Activated T-cell treated with anti-CD3 and anti-CD28 coated beads, Interleukin-2, amount 50 U/mL, for 48 hours (primary cell): ENCODE measurements around the gene RARG.

ENCODE experiments used
- DNase-seq, 2 experiments: peaks; one replicate each; pipeline ENCODE4 v3.0.0-alpha.2; 2020

RARG gene

DNA sequence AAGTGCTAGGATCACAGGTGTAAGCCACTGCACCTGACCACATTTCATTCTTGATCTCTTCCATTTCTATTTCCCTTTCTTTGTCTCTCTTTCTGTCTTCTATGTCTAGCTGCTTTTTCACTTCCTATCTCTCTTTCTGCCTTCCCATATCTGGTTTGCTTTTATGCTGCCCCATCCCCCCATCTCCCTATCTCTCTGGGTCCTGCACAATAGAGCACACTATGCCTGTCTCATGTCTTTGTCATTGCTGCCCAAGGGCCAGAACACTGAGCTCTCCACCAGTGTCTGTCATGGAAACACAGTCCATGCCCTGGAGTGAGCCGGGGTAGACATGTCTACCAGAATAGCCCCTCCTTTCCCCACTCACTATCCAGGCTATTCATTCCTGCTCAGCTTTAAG, 12.3 kb upstream of the RARG start:
- DNase-seq = no peak

DNA sequence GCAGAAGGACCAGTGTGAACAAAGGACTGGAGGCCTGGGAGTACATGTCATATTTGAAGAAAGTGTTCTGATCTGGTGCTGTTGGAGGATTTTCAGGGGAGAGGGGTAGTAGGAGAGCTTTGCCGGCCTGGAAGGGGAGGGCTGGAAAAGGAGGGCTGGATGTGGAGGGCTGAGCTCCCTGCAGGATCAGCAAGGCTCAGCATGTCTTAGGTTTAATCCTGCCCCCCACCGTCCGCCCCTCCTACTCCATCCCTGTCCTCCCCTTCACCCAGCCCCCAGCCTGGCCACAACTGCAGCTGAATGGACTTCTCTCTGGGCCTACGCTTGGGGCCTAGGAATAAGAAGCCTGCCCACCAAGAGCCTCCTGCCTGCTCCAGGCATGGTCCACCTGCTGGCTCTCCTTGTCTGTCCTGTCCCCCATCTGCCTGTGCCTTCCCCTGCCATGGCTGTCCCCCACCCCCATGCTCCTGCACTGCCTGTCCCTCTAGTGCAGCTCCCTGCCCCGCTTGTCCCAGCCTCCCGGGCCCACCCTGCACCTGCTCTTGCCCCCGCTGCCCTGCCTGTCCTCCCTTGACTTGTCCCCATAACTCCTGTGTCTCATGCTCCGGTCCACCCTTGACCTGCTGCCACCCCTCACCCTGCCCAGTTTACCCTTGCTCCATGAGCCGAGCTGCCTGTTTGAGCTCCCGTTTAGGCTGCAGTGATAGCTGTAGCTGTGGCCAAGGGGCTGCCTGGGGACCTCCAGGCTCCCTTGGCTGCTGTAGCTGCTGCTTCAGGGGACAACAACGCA, 9.8 kb upstream of the RARG start:
- DNase-seq = no peak

DNA sequence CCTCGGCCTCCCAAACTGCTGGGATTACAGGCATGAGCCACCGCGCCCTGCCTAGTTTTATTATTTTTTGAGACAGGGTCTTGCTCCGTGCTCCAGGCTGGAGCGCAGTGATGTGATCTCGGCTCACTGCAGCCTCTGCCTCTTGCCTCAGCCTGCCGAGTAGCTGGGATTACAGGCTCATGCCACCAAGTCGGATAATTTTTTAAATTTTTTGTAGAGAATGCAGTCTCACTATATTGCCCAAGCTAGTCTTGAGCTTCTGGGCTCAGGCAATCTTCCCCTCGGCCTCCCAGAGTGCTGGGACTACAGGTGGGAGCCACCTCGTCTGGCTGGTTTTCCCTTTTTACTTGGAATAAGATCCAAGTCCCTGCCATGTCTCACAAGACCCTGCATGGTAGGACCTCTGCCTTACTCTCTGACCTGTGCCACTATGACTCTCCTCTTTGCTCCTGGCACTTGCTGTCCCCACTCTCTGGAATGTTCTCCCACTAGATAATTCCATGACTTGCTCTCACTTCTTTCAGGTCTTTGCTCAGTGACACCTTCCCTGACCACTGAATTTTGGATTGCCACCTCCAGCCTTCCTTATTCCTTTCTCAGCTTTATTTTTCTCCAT, 7.7 kb upstream of the RARG start:
- no peak for DNase-seq

DNA sequence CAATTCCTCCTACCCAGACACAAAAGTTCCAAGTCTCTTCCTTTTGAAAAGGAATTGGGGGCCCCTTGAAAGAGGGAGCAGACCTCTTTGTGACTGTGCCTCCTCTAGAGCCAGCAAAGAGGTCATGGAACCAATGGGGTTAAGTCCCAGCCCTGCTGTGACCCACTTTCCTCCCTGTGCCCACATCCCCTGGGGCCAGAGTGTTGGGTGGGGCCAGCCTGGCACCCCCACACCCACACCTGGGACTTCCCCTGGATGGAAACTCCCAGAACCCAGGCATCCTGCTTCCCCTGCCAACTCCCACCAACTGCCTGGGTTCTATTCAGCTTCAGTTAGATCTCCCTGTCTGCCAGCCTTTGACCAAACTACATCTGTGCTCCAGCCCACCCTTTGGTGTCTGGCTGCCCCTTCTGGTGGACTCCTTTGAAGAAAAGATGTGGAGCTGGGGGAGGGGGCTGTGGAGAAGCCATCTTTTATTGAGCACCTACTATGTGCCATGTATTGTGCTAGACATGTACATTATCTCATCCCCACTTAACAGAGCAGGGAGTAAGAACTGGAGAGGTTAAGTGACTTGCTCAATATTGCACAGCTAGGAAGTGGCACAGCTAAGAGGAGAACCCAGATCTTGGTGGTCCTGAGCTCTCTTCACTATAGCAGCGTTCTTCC, 4.6 kb upstream of the RARG start:
- peak; percentile 51 to 60 for DNase-seq

DNA sequence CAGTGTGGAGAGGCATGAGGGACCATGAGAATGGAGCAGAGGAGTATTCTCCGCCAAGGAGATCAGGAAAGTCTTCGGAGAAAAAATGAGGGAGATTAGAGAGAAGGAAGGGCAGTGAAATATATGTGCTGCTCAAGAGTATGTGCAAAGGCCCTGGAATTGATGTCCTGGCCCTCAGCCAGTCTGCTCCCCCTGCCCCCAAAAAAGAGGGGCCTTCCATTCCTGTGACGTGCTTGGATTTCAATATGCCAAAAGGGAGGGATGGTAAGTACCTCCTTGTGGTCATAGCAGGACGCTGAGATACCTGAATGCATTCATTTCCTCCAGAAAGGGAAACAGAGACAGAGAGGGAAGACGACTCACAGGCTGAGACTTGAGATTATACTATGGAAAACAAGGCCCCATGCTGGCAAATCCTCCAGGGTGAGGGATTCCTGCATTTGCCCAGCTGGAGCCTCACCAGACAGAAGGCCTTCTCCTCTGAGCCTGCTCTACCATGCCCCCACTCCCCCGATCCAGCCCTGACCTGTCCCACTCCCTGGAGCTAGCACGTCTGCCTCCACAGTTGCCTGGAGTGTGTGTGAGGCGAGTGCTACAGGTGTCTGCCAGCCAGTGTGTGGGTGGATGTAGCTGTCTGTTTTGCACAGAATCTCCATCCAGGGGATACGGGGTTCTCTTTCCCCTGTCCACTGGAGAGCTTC, 3.9 kb upstream of the RARG start:
- peak; percentile 48 to 63 for DNase-seq

DNA sequence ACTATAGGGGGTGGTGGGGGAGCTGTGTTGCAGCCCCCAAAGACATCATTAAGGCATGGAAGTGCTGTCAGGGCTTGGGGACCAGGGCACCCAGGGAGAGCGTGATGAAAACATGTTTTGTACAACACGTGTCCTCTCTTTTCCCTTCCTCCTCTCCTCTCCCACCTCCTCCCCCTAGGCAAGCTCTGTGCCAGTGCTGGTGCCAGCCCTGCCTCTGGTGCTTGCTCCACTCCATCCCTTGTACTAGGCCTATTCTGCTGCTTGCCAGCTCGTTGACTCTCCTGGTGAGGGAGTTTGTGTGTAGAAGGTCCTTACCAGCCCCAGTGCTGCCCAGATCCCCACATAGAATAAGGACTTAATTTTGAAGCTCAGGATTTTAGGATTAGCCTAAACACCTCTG, 3.2 kb upstream of the RARG start:
- DNase-seq = peak in 1 of 2 experiments; percentile 15

DNA sequence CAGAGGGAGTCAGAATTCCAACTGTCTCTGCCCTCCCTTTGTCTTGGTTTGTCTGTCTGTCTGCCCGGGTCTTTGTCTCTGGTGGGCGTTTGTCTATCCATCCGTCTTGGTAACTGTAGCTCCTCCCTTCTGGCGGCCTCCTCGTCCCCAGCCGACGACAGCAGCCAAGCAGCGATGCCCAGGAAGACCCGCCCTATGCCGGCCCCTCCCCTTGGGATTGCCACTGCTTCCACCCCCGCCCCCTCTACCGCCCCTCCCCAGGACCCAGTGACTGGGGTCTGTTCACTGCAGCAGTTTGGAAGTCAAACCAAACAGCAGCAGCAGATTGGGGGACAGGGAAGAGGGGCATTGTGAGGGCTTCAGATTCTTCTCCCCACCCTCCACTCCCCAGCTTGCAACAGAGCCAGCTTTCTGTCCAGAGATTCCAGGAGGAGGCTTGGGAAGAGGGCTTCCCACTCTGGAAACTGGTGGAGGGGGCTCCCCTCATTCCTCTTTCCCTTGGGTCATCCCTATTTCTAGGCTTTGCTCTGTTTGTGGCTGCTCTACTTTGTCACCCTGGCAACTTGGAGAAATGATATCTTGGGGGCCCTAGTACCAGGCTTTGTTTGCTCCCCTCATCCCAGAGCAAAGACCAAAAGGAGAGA, 2.4 kb upstream of the RARG start:
- no peak for DNase-seq

DNA sequence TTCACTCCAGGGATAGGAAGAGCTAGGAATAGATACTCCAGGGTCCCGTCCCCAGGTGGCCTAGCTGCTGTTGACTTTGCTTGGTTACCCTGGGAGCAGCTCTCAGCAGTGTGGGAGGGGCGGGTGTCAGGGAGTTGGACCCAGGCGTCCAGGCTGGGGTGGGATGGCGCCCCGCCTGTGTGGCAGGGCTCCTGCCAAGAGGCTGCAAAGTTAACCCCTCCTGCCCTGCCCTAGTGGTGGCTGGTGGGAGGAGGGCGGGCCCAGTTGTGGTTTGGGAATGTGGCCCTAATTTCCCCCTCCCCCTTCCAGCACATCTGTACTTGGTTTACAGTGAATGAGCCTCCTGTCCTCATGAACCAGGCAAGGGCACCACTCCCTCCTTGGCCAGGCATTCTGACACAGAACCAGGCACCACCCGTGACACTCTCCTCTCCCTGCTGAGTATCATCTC, 1.7 kb upstream of the RARG start:
- no peak for DNase-seq

DNA sequence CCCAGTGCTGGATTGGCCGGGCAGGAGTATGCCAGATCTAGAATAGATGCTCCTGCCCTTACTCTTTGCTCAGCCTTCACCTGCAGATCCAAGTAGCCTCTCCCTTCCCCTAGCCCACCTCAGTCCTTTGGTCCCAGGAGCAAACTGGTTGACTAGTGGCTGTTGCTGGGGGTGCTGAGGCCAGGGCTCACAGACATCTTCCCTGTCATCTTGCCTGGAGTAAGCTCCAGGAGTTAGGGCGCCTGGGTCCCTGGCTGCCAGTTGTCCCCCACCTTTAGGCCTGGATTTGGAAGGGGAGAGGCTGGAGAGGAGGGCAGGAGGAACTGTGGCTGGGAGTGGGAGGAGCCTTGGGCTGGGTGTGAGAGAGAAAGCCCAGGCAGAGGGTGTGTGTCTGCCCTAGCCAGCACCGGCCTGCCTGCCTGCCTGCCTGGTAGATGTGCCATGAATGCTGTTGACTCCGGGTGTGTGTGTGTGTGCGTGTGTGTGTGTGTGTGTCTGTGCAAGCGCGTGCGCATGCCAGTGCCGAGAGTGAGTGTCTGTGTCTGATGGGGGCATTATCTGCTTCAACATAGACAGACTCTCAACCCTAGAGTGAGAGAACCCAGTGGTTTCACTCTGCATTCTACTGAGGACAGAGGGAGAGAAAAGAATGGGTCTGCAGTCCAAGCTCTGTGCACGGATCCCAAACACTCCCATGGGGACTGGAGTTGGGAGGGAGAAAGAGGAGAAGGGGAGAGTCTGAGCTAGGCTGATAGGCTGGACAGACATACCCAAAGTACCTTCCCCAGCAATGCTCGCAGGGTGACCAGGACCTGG, 845 bp upstream of the RARG start:
- peak; percentile 57 to 65 for DNase-seq

DNA sequence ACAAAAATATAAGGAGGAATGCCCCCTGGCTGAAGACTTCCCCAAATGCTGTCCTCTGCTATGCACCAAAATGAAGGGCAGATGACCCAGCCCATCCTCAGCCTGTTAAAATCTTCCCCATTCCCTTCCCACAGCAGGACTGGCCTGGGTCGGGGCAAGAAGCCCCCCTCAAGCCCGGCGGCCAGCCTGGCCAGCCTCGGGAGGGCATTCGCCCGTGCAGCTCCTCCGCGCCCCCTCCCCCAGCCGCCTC, 413 bp downstream of the RARG start:
- no peak for DNase-seq

DNA sequence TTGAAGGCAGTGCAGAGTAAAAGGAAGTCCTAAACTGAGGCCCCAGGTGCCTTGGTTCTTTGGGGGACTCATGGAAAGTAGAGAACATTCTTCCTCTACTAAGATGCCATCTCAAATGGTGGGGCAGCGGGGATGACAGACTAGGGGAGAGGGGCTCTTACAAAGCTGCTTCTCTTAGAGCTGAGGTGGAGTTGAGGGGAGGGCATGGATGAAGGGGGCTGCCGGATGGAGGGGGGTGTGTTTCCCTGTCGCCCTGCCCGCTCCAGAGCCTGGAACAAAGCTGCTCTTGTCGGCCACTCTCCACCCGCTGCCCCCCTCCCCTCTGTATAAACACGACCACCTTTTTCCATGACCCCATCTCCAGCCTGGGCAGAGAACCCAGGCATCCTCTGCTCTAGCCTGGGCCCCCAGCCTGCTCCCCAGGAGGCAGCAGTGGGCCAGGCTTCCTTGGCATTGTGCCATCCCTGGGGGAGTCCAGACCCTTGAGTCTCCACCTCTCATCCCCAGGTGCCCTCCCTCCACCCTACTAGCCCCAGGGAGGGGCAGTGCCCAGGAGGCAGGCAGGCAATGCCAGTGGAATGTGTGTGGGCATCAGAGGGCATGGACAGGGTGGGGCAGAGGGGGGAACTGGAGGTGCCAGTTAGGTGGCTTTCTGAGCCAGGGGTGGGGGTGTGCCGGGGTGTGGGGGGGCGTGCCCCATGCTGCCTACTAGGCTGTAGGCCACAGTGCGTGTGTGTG, 1.7 kb downstream of the RARG start:
- DNase-seq = peak in 1 of 2 experiments; percentile 17

DNA sequence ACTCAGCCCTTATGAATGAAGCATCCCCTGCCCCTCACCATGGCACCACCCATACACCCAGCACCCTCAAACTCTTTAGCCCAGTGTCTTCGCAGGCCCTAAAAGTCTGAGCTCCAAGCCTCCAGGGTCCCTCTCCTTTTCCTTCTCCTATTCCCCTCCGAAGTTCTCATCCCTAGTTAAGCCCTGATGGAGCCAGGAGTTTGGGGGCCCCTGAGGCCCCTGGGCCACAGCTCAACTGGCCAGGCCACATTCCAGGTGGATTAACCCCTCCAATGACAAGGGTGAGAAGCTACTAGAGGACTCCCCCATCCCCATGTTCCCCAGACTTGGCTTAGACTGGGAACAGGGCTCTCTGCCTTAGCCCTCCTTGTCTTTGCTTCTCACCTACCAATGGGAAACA, 2.6 kb downstream of the RARG start:
- DNase-seq = no peak

DNA sequence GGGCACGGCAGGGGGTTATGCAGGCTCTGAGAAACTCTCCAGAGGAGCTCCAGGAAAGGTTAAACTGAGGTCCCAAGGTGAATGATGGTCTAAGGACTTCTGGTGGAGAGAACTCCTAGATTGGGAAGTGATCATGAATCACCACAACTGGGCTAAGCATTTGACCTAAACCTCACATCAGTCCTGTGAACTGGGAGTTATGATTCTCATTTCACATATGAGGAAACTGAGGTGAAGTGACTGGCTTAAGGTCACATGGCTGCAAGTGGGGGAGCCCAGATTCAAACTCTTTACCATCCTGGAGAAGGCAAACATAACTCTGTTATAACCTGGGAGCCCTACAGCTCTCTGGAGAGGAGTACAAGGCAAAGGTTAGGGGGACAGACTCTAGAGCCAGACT, 4.2 kb downstream of the RARG start:
- no peak for DNase-seq

DNA sequence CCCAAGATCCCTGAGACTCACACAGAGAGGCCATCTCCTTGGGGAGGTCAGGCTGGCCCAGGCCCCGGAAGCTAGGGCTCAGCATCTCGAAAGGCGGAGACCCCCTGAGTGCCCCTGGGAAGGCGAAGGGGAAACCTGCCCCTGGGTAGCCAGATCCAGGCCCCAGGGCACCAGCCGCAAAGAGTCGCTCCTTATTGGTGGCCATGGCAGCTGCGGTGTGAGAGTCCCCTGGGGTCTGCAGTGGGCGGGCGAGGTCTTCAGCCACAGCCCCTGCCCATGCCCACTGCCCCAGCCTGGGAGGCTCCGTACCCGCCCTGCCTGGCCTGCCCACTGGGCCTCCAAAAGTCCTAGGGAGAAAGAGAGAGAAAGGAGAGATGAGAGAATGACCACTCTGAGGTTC, 4.7 kb downstream of the RARG start:
- no peak for DNase-seq

DNA sequence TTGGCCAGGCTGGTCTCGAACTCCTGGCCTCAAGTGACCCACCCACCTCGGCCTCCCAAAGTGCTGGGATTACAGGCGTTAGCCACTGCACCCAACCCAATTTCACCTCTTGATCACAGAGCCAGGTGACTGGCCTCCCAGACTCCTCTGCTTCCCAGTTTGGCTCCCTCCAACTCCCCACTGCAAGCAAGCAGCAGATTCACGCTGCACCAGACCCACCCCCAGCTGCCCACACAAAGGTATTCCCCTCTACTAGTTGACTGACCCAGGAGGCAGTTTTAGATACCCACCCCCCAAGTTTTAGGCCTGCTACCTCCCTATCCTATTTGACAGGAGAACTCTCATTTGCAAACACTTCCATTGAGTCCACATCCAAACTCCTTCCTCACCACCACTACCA, 5.2 kb downstream of the RARG start:
- DNase-seq = no peak

DNA sequence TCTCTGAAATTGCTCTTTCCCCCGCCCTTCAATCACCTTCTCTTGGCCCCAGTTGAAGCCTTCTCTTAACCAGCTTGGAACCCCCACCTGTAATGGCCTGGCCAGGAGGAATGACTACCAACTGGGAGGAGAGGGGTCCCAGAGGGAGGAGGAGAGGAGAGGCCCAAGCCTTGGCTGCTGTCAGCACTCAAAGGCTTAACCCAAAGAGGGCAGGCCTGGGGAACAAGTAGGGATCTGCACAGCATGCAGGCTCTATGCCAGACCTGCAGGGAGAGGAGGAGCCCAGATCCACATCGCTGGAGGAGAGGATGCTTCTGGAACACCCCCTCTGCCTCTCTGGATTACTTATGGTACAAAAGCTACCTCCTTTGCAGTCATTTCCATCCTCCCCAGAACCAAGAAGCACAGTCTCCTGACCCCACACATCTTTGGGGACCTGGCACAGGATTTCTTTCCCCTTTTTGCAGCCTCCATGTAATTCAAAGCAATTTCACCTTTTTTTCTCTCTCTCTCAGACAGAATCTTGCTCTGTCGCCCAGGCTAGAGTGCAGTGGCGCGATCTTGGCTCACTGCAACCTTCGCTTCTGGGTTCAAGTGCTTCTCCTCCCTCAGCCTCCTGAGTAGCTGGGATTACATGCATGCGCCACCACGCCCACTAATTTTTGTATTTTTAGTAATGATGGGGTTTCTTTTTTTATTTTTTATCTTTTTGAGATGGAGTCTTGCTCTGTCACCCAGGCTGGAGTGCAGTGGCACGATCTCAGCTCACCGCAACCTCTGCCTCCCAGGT, 6.2 kb downstream of the RARG start:
- DNase-seq = no peak

DNA sequence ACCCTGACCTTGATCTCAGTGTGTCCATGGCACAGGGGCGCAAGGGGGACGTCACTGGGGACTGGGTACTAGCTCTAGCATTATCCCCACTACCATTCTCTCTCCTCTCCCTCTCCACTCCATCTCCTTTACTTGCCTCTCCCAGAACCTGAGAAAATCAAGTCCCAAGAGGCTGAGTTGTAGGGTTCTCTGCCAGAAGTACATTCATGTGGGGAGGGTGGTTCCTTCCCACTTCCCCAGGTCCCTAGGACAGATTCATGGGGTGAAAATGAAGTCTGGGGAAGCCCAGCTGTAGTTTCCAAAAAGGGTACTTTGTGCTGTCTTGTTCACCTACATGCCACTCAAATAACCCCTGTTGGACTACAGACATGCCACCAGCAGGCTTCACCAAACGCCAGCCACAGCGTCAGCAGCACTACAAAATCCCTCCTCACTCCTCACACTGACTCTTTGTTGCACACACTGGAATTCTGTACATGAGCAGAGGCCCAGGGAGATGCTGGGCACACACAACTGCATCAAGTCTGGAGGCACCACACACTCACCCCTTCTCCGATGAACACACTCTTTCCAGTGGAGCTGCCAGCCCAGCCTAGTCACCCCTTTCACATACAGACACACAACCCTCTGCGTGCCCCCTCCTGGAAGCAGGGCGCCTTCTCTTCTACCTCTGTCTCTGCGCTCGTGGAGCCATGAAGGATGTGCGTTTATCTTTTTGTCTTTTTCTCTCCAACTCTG, 6.9 kb downstream of the RARG start:
- peak; percentile 24 to 31 for DNase-seq

DNA sequence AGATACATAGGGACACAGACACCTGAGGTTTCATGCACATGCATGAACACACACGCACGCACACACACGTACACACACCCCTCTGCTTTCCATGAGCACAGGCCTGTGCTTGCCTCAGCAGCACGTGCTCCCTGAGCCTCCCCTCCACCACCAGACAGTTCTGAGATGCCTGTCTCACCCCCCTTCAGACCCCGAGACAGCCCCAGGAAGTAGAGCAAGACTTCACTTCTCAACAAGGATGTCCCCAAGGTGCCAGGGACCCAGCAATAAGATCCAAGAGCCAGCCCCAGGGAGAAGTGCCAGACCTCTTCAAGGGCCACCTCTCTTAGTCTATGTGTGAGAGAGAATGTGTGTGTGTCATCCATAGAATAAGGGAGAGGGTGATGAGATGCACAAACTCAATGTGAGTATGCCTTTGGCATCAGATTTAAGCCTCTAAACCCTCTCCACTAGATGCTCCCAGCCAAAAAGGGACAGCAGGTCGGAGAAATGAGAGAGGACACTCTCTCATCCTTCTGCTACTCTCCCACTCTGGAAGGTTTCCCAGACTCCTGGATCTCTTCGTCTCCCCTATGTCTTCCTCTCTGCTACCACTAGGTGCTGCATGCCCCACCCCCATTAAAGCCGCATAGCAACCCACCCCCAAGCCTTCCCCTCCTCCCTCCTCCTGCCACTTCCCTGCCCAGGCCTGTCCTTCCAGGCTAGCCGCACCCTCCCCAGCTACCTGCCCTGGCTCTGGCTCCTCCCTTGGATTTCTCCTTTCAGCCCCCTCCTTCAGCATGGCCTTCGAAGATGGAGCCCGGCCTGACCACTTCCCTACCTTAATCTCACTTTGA, 7.7 kb downstream of the RARG start:
- DNase-seq = peak; percentile 39 to 43
